HUDEP-2 (cell line): Measurements from ENCODE around the gene FSD2.

Source experiments
- DNase-seq, 76 experiments: peaks; one replicate each; lab custom pipeline; 2025; ENCODE audit not compliant: unreplicated experiment in 76 of 76; lab: John Stamatoyannopoulos, UW

The FSD2 gene, protein sequence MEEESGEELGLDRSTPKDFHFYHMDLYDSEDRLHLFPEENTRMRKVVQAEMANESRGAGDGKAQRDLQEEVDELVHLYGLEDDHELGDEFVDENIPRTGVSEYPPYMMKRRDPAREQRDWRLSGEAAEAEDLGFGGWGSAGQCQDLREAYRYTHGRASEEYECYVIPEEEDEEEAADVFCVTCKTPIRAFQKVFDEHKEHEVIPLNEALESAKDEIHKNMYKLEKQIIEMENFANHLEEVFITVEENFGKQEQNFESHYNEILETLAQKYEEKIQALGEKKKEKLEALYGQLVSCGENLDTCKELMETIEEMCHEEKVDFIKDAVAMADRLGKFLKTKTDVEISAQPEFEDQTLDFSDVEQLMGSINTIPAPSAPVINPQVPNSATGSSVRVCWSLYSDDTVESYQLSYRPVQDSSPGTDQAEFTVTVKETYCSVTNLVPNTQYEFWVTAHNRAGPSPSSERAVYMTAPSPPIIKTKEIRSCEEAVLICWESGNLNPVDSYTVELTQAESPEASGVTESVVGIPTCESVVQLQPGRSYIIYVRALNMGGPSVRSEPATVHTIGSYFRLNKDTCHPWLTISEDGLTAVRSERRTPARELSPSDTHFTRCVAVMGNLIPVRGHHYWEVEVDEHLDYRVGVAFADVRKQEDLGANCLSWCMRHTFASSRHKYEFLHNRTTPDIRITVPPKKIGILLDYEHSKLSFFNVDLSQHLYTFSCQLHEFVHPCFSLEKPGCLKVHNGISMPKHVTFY

DNA sequence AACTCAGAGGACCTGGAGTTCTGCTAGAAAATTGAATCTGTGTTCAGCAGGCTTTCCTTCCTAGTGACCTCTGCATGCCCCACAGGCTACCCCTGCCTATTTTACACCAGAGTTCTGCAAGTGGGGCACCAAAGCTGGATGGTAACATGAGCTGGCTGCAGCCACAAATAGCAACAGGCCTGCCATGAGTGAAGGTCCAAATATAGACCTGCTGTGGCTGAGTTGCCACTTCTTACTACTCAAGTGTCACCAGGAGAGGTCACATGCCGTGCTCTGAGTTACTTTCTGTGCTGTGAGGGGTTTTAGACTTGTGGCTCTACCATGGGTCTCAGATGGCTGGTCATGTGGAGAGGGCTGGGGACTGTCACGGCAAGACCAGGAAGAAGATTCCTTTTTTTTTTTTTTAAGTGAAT is at the start of gene FSD2:
FSD2 (minus strand) TSS at position 76 of the 413 bp plus-strand sequence. CDS start 18,679 bp downstream, outside the sequence.
- DNase-seq = no peak

DNA sequence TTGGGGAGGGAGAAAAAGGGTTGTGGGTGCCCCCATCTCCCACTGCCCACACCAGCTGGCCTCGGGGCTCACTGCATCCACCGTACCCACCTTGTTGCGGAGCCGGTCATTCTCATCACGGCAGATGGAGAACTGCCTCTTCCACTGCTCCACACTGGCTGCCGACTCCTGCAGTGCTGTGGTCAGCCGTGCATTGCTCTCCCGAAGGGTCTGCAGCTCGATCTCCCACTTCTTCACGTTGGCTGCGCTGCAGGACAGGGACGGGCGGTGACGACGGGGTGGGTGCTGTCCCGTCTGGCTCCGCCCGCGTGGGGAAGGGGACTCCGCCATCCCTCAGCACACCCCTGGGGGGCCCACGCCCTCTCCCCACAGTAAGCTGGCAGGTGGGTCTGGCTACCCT is 48.7 kb upstream of the FSD2 start:
- DNase-seq = no peak

DNA sequence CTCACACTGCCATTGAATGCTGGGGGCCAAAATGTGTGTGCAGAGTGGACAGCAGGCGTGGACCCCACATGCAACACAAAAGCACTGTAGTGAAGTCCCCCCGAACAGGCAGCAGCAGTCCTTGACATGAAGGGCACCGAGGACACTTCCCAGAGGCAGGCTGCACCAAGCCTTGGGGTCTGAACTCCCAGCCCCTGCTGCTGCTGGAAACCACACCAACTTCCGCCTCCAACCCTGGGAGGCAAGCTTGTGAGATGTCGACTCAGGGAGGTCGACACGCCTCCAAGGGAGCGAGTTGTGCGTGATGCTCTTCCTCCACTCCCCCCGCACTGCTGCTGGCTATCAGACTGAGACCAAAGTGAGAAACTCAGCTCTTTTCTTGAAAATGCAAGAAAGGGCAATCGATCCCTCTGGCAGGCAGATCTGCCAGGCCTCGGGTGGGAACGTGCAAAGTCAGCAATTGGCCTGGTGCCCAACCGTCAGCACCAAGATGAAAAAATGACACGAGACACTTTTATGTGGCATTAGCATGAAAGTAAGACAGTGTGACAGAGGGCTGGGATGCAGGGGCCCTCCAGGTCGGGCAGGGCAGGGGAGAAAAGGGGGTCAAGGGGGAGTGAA is 47.2 kb upstream of the FSD2 start:
- DNase-seq = peak in 19 of 76 experiments; percentile 5 to 48 (median 17)

DNA sequence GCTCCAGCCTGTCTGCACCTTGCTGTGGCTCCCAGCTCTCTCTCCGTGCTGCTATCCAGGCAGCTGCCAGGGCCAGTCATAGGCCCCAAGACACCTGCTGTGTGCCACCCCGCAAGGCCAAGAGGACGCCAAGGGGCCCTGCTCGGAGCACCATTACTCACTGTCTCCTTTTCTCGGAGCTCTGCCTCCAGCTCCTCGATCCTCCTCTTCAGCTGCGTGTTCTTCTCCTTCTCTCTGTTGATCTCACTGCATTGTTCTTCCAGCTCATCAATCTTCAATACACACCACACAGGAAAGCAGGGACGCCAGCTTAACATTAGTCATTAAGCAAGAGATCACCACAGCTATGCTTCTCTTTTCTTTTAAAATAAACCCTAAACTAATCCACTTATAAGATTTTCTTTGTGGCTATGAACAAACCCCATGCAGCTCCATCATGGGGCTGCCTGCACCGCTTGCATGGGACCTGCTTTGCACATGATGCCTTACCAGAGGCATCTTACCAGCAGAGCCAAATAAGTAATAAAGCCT is 46.2 kb upstream of the FSD2 start:
- DNase-seq = no peak

- DNase-seq = no peak
These were observed 45.5 kb upstream of the FSD2 start for GRCh38 chr15:82851306-82851850.

GRCh38 chr15:82850731-82851130 is 44.9 kb upstream of the FSD2 start:
- no peak for DNase-seq

DNA sequence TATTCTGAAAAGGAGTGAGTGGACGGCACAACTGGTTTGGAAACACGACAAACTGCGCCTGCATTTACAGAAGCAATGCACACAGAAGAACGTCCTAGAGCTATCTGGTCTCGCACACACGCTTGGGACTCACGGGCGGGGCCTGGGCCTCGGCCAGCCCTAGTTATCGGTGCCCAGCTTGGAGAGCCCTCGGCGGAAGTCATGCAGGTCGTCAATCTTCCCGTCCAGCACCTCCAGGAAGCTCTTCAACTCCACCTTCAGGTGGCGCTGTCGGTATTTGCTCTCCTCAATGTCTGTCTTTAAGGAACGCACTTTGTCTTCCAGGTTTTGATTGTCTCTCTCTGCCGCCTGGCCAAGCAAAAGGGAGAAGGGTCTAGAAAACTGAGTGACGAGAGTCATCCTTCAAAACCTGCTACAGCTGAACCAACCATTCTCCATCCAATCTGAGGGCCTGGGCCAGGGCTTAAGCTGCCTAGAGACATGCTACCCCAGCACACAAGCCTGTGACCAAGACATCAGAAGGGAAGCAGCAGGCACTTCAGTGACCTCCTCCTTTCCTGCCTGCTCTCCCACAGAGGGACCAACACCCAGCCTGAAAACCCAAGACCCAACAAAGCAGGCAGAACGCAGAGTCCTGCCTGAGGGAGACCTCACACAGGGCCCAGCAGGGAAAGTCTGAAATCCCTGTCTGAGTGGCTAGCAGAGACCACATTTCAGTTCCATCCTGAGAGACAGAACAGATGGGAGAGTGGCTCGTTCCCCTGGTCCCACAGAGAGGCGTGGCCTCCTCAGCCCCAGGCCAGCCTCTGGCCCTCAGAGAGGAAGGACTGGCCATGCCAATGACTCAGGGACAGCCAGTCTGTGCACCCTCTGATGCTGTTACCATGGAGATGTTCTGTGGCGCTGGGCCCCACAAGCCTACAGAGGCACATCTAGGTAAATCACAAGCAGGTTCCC is 44.0 kb upstream of the FSD2 start:
- peak in 75 of 76 experiments; percentile 68 to 99 (median 95) for DNase-seq

DNA sequence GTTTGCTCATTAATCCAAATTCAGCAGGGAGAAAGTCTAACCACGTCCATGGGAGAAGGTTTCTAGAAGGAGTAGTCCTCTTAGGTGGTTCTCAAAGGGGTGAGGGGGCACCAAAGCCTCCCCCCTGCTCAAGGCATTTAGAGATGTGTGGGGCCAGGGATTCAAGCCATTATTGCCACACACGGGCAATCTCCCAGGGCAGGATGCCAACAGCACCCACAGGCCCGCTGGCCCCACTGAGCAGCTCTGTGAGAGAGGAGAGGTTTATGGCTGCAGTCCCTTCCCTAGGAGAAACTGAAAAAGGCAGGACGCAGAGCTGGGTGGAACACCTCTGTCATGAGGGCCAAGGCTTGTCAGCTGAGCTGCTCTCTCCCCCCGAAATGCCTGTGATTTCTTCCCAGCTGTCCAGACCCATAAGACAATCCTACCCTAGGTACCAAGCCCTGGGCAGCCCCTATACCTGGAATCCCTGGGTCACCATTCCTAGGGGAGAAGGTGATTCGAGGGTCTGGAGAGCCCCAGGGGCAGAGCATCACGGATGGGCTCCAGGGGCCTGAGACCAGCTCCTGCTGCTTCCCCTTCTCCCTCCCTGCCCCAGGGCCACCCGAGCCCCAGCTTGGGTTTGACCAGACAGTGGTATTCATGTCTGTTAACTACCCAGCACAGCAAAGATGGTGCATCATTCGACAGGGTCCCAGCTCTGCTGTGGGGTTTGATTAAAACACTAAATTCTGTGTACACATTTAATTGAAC is 42.5 kb upstream of the FSD2 start:
- no peak for DNase-seq

GRCh38 chr15:82847703-82848102 is 41.8 kb upstream of the FSD2 start:
- no peak for DNase-seq

- DNase-seq = no peak
These were observed 40.8 kb upstream of the FSD2 start for GRCh38 chr15:82846621-82847020.

DNA sequence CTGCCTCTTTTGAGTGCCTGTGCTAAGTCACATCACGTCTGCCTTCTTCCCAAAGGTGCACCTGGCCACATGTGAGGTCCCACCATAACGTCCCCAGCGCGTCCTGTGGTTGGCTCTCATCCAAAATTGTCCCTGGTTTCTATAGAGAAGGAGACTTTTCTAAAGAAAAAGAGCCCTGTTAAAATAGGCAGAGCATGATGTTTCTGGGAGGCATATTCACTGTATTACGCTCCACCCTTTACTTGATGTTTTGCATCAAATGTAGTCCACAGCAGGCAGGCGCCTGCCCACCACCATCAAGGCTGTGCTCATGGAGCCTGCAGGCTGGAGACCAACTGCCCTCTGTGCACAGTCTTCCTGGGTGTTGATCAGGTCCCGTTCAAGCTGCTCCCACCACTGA is 39.8 kb upstream of the FSD2 start:
- DNase-seq = no peak

DNA sequence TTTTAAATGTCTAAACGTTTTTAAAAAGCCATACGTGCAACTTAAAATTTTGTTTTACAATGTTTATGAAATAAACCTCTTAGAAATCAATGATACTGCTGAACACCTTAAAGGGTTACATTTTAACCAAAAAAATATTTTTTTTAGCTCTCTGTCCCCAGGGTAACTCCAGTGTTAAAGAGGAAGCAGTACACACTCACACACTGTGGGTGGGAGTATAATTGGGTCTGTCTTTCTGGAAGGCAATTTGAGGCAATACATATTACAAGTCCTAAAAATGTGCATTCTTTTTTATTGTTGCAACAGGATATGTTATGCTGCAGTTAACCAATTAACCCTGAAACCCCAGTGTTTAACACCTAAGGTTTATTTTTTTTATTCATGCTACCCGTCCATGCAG is 37.7 kb upstream of the FSD2 start:
- DNase-seq = no peak

GRCh38 chr15:82840166-82840565 is 34.3 kb upstream of the FSD2 start:
- no peak for DNase-seq

GRCh38 chr15:82839136-82839535 is 33.3 kb upstream of the FSD2 start:
- no peak for DNase-seq

- DNase-seq = no peak
These were observed 32.3 kb upstream of the FSD2 start for GRCh38 chr15:82838096-82838735.

DNA sequence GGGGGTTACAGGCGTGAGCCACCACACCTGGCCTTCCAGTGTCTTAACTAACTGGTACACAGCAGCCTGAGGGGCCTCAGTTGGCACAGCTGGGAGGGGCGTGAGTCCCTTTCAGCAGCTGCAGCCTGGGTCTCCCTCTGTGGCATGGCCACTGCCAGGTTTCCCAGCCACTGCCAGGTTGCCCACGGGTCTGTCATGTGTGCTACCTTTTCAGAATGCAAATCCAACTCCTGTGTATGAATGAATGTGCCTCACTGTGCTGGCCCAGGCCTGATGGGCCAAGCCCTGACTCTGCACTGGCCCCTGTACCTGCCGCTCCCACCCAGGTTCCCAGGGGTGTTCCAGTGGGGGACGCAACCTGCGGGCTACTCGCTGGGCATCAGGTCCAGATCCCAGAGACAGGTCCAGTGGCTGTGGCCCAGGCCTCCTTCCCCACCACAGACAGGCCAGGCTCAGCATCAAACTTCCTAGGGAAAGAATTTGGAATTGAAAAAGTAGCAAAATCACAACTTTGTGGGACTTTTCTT is 29.6 kb upstream of the FSD2 start:
- no peak for DNase-seq

GRCh38 chr15:82833362-82833682 is 27.5 kb upstream of the FSD2 start:
- no peak for DNase-seq

- no peak for DNase-seq
These were observed 26.9 kb upstream of the FSD2 start for GRCh38 chr15:82832601-82833361.
